ENCODE results near the gene NUP205. TPM values are rescaled to one million over a fixed set of nuclear protein-coding genes. Genes with fewer than 3 reads are reported as not detected.

The NUP205 gene
- total and polyA plus RNA-seq, 2 of the 13 experiments (the other 11 are each of a cell fraction or from before 2014, with no cell fraction given), result 46.2 to 87.2 TPM

DNA sequence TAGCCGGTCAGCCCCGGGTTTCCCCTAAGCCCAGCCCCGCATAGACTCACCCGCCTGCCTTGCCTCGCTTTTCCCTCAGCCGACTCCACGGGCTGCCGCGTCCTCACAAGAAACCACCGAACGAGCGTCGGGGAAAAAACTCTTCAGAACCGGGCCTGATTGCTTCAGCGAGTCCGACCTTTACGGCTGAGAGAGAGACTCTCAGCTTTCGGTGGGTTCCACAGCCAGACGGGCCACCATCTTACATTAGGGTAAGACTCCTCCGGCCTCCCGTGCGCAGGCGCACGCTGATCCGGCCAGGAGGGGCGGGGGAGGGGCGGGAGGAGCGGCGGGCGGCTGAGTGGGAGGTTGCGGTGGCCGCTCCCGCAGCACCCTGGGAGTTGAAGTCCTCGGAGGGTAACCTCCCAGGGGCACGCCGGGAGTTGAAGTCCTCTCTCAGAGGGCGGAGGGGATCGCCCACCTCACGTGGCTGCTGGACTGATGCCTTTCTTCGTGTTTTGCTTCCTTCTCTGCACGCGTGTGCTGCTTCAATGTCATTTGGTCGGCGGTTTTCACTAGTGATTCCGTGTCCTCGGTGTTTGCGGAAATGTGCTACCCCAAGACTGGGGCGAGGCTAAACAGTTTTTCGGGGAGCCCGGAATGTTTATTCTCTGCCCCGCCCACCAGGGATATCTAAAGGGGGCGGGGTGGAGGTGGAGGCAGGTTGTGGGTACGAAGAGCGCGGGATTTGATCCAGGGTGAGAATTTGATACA lies 47.7 kb upstream of the NUP205 start, which contains the start of gene CNOT4 (continued):
- TF ChIP-seq TIGD3 (CRISPR knock-in tag; IDR thresholded peaks at IDR 0.05; ENCODE audit: borderline replicate concordance) (no peak), SNAPC2 (CRISPR knock-in tag; IDR thresholded peaks at IDR 0.05) (no peak), SIN3B (IDR thresholded peaks at IDR 0.05; ENCODE audit: low read length) (peak; percentile 36; the same call in 1 of the 2 replicates), ZNF784 (CRISPR knock-in tag; IDR thresholded peaks at IDR 0.05; ENCODE audit: borderline replicate concordance) (no peak), JUN (CRISPR knock-in tag; IDR thresholded peaks at IDR 0.05) (no peak), ZZZ3 (CRISPR knock-in tag; IDR thresholded peaks at IDR 0.05; ENCODE audit: borderline replicate concordance) (no peak), CC2D1A (CRISPR knock-in tag; IDR thresholded peaks at IDR 0.05) (no peak), HNRNPK (IDR thresholded peaks at IDR 0.05; ENCODE audit: low read depth, low read length, poor library complexity, severe bottlenecking) (peak; percentile 64), PHF8 (CRISPR knock-in tag; IDR thresholded peaks at IDR 0.05) (peak; percentile 98), MLXIP (CRISPR knock-in tag; IDR thresholded peaks at IDR 0.05; ENCODE audit: borderline replicate concordance) (no peak), RBM39 (IDR thresholded peaks at IDR 0.05; ENCODE audit: low read depth, low read length, poor library complexity, severe bottlenecking) (peak; percentile 54), PAX8 (CRISPR knock-in tag; IDR thresholded peaks at IDR 0.05; ENCODE audit: borderline replicate concordance) (no peak), HNRNPL (IDR thresholded peaks at IDR 0.05; ENCODE audit: low read depth, low read length) (no peak)
- TF ChIP-seq, protein P1, sequence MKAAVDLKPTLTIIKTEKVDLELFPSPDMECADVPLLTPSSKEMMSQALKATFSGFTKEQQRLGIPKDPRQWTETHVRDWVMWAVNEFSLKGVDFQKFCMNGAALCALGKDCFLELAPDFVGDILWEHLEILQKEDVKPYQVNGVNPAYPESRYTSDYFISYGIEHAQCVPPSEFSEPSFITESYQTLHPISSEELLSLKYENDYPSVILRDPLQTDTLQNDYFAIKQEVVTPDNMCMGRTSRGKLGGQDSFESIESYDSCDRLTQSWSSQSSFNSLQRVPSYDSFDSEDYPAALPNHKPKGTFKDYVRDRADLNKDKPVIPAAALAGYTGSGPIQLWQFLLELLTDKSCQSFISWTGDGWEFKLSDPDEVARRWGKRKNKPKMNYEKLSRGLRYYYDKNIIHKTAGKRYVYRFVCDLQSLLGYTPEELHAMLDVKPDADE (CRISPR knock-in tag; IDR thresholded peaks at IDR 0.05), result no peak
- TF ChIP-seq, protein P2, sequence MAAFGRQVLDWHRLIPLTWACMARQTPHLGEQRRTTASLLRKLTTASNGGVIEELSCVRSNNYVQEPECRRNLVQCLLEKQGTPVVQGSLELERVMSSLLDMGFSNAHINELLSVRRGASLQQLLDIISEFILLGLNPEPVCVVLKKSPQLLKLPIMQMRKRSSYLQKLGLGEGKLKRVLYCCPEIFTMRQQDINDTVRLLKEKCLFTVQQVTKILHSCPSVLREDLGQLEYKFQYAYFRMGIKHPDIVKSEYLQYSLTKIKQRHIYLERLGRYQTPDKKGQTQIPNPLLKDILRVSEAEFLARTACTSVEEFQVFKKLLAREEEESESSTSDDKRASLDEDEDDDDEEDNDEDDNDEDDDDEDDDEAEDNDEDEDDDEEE (CRISPR knock-in tag; IDR thresholded peaks at IDR 0.05), result no peak
- TF ChIP-seq, protein P3, sequence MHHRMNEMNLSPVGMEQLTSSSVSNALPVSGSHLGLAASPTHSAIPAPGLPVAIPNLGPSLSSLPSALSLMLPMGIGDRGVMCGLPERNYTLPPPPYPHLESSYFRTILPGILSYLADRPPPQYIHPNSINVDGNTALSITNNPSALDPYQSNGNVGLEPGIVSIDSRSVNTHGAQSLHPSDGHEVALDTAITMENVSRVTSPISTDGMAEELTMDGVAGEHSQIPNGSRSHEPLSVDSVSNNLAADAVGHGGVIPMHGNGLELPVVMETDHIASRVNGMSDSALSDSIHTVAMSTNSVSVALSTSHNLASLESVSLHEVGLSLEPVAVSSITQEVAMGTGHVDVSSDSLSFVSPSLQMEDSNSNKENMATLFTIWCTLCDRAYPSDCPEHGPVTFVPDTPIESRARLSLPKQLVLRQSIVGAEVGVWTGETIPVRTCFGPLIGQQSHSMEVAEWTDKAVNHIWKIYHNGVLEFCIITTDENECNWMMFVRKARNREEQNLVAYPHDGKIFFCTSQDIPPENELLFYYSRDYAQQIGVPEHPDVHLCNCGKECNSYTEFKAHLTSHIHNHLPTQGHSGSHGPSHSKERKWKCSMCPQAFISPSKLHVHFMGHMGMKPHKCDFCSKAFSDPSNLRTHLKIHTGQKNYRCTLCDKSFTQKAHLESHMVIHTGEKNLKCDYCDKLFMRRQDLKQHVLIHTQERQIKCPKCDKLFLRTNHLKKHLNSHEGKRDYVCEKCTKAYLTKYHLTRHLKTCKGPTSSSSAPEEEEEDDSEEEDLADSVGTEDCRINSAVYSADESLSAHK (CRISPR knock-in tag; IDR thresholded peaks at IDR 0.05; ENCODE audit: borderline replicate concordance), result peak; percentile 12; the same call in 1 of the 2 replicates

All from HepG2 (cell line).